Measurements from ENCODE around the gene LCAT. TPM values are rescaled to one million over a fixed set of nuclear protein-coding genes. Genes with fewer than 3 reads are reported as not detected.

Gene LCAT
- total and polyA plus RNA-seq, 11 donors = 9.7 to 31.7 (median 18.2) TPM

DNA sequence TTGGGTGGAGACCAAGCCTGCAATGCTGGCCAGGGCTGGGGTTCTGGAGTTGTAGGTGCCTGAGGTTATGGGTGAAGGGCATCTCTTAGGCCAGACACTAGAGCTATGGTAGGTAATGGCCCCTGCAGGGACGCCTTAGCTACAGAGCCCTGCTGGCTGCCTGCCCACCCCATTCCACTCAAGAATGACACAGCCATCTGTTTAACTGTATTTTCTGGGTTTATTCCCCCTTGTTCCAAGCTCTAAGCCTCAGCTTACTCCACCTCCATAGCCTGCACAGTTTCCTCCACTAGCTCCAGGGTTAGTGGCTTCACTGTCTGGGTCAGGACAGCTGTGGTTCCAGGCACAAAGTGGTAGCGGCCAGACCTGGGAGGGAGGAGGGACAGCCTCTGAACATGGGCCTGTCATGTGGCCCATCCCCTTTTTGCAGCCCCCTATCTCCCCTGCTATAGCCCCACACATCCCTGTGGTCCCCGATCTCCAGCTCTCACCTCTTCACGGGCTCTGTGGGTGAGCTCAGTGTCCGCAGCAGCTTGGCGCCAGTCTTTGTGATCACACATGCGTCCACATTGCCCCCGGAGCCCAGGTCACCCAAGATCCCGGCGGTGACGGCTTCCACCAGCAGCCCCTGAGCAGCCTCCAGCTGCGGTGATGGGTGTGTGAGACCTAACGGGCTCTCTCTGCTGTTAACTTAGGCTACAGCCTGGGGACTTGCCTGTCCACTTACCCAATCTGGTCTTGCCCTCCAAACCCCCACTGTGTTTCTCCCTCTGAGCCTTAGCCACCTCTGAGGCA lies 9.4 kb downstream of the LCAT start:
- Histone ChIP-seq H3K4me1 (peaks cover 0 to 32% (median 23%) of the 10 kb centered on the region in 12 donors), H3K4me3 (peak overlapping the region in 10 of 12 donors; percentile 57 to 98 (median 77)), H3K36me3 (peaks cover 0 to 58% (median 25%) of the 10 kb centered on the region in 9 donors), H3K27me3 (no peaks in the 10 kb centered on the region), H3K9me3 (no peaks in the 10 kb centered on the region), H3K27ac (peak overlapping the region in 10 of 12 donors; percentile 87 to 99 (median 93))
- peak in 2 of 4 donors; percentile 0 to 1 for ATAC-seq
- no peak for DNase-seq
- WGBS, 4 donors = 43 to 59% (median 46%) methylated on average over 13 of the region's 13 CpGs
- intact Hi-C loops (cut with DNase I) = loop anchor here in 5 of 10 donors (1.0 to 10.0 kb wide), 5 partner anchors 34 to 410 kb away; partner anchors contain the start of genes RIPOR1 (in 2 of the 5) and SLC12A4 (in 1 of the 5)
- no peak for TF ChIP-seq POLR2A (IDR thresholded peaks at IDR 0.05)
- TF ChIP-seq, protein P1, sequence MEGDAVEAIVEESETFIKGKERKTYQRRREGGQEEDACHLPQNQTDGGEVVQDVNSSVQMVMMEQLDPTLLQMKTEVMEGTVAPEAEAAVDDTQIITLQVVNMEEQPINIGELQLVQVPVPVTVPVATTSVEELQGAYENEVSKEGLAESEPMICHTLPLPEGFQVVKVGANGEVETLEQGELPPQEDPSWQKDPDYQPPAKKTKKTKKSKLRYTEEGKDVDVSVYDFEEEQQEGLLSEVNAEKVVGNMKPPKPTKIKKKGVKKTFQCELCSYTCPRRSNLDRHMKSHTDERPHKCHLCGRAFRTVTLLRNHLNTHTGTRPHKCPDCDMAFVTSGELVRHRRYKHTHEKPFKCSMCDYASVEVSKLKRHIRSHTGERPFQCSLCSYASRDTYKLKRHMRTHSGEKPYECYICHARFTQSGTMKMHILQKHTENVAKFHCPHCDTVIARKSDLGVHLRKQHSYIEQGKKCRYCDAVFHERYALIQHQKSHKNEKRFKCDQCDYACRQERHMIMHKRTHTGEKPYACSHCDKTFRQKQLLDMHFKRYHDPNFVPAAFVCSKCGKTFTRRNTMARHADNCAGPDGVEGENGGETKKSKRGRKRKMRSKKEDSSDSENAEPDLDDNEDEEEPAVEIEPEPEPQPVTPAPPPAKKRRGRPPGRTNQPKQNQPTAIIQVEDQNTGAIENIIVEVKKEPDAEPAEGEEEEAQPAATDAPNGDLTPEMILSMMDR (IDR thresholded peaks at IDR 0.05) = no peak

DNA sequence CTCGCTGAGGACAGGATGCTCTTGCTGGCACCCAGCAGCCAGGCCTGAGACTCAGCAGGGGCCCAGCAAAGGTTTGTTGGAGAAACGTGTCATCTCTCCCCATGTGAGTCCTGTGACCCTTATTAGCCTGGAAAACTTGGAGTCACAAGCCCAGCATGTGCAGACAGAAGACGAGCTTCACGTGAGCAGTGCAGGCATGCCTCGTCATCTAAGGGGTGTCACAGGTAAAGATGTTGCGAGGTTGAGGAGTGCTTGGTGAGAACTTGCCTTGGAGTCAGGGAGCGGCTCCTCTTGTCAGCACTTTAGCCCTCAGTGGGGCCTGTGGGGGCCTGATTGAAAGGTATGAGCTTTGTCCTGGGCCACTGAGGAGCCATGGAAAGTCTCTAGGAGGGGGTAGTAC lies 10.1 kb downstream of the LCAT start:
- WGBS, 4 donors = 75 to 82% (median 80%) methylated on average over 6 to 7 of the region's 7 CpGs
- TF ChIP-seq POLR2A (IDR thresholded peaks at IDR 0.05) = no peak
- TF ChIP-seq, protein P1 (IDR thresholded peaks at IDR 0.05) = no peak
- H3K27ac ChIP-seq = no peak overlapping the region
- intact Hi-C loops (cut with DNase I) = loop anchor here in 4 of 10 donors (5.0 to 10.0 kb wide), 3 partner anchors 101 to 409 kb away; partner anchors contain the start of gene RIPOR1 (in 2 of the 4)
- DNase-seq (no peak), ATAC-seq (no peak)
- H3K4me1 ChIP-seq = peaks cover 0 to 30% (median 23%) of the 10 kb centered on the region in 12 donors
- H3K9me3 ChIP-seq = no peaks in the 10 kb centered on the region
- no peaks in the 10 kb centered on the region for H3K27me3 ChIP-seq
- H3K4me3 ChIP-seq = no peak overlapping the region
- H3K36me3 ChIP-seq = peaks cover 0 to 58% (median 27%) of the 10 kb centered on the region in 9 donors

DNA sequence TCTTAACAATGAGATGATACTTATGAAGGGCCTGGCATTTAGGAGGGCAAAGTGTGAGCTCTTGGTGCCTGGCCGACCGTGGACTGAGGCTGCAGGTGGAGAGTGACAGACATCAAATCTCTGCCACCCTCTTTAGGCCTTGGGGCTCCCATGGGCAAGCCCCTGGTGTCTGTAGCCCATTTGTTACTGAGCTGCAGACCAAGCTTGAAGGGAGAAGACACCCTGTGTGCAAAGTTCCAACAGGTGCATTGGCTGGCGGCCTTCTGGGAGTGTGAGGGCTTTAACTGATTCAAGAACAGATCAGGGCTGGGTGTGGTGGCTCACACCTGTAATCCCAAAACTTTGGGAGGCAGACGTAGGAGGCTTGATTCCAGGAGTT lies 11.5 kb downstream of the LCAT start:
- no peaks in the 10 kb centered on the region for H3K9me3 ChIP-seq
- ATAC-seq (no peak), DNase-seq (no peak)
- no peak overlapping the region for H3K27ac ChIP-seq
- H3K27me3 ChIP-seq = no peaks in the 10 kb centered on the region
- H3K36me3 ChIP-seq = peaks cover 0 to 69% (median 38%) of the 10 kb centered on the region in 9 donors
- peaks cover 0 to 33% (median 22%) of the 10 kb centered on the region in 12 donors for H3K4me1 ChIP-seq
- no peak for TF ChIP-seq POLR2A (IDR thresholded peaks at IDR 0.05)
- TF ChIP-seq, protein P1 (IDR thresholded peaks at IDR 0.05) = no peak
- intact Hi-C loops (cut with DNase I) = loop anchor here in 4 of 10 donors (5.0 to 10.0 kb wide), 3 partner anchors 102 to 408 kb away; partner anchors contain the start of gene RIPOR1 (in 2 of the 4)
- H3K4me3 ChIP-seq = no peak overlapping the region
- 93 to 97% (median 96%) methylated on average over 3 to 4 of the region's 4 CpGs for WGBS, 4 donors
